Kidney glomerular epithelial cell (primary cell): ENCODE data around the gene ZDHHC12.
A peak's percentile ranks its signal among the peaks of the same experiment; 100 is the strongest.

ENCODE experiments used
- DNase-seq: peaks from one replicate; lab custom pipeline; 2025; lab: John Stamatoyannopoulos, UW

The ZDHHC12 gene

GRCh38 chr9:128723866-128724743, at the start of gene ZDHHC12:
TSS of gene ZDHHC12 (minus strand) at chr9:128724127. CDS start at chr9:128724093, 34 bp downstream.
- DNase-seq = peak; percentile 94

- DNase-seq = no peak
Observed at GRCh38 chr9:128773049-128773448, 49.1 kb upstream of the ZDHHC12 start.

GRCh38 chr9:128771745-128772519, 48.0 kb upstream of the ZDHHC12 start, which contains the start of gene ZER1:
TSS of gene ZER1 (minus strand) at chr9:128771927. CDS start at chr9:128755565, 16,362 bp downstream.
- peak; percentile 58 for DNase-seq

- DNase-seq = no peak
Observed at GRCh38 chr9:128771094-128771721, 47.3 kb upstream of the ZDHHC12 start.

GRCh38 chr9:128770286-128771030, 46.5 kb upstream of the ZDHHC12 start:
- no peak for DNase-seq

GRCh38 chr9:128768606-128769005, 44.7 kb upstream of the ZDHHC12 start:
- no peak for DNase-seq

GRCh38 chr9:128765499-128765898, 41.6 kb upstream of the ZDHHC12 start:
- DNase-seq = no peak

GRCh38 chr9:128764361-128764760, 40.4 kb upstream of the ZDHHC12 start:
- DNase-seq = no peak

GRCh38 chr9:128762671-128763449, 38.9 kb upstream of the ZDHHC12 start:
- no peak for DNase-seq

- no peak for DNase-seq
Observed at GRCh38 chr9:128757602-128758001, 33.7 kb upstream of the ZDHHC12 start.

GRCh38 chr9:128753627-128754026, 29.7 kb upstream of the ZDHHC12 start:
- DNase-seq = no peak

GRCh38 chr9:128750926-128751595, 27.1 kb upstream of the ZDHHC12 start:
- DNase-seq = no peak

- no peak for DNase-seq
Observed at GRCh38 chr9:128747241-128747640, 23.3 kb upstream of the ZDHHC12 start.

- DNase-seq = no peak
Observed at GRCh38 chr9:128743421-128743820, 19.5 kb upstream of the ZDHHC12 start.

- DNase-seq = no peak
Observed at GRCh38 chr9:128742401-128742800, 18.5 kb upstream of the ZDHHC12 start.

GRCh38 chr9:128735373-128735772, 11.4 kb upstream of the ZDHHC12 start:
- no peak for DNase-seq

- DNase-seq = peak; percentile 65
Observed at GRCh38 chr9:128733256-128733655, 9.3 kb upstream of the ZDHHC12 start.

- no peak for DNase-seq
Observed at GRCh38 chr9:128732576-128732975, 8.6 kb upstream of the ZDHHC12 start.

GRCh38 chr9:128731691-128732090, 7.8 kb upstream of the ZDHHC12 start:
- no peak for DNase-seq

GRCh38 chr9:128731093-128731492, 7.2 kb upstream of the ZDHHC12 start:
- no peak for DNase-seq
